ENCODE measurements around the gene MBNL1. TPM values are rescaled to one million over a fixed set of nuclear protein-coding genes. Genes with fewer than 3 reads are reported as not detected.

Gene MBNL1
- total RNA-seq, 1 donor from 2014 or later = 229 TPM

- Histone ChIP-seq H3K27me3 (no peaks in the 10 kb centered on the region), H3K36me3 (no peaks in the 10 kb centered on the region), H3K9me3 (no peaks in the 10 kb centered on the region), H3K27ac (peak overlapping the region; percentile 32), H3K4me1 (peaks cover 11% of the 10 kb centered on the region), H3K4me3 (peak overlapping the region; percentile 27)
- peak; percentile 53 for ATAC-seq
- intact Hi-C loops (cut with DNase I) = no loop called here
- DNase-seq = no peak
- TF ChIP-seq, protein P1, sequence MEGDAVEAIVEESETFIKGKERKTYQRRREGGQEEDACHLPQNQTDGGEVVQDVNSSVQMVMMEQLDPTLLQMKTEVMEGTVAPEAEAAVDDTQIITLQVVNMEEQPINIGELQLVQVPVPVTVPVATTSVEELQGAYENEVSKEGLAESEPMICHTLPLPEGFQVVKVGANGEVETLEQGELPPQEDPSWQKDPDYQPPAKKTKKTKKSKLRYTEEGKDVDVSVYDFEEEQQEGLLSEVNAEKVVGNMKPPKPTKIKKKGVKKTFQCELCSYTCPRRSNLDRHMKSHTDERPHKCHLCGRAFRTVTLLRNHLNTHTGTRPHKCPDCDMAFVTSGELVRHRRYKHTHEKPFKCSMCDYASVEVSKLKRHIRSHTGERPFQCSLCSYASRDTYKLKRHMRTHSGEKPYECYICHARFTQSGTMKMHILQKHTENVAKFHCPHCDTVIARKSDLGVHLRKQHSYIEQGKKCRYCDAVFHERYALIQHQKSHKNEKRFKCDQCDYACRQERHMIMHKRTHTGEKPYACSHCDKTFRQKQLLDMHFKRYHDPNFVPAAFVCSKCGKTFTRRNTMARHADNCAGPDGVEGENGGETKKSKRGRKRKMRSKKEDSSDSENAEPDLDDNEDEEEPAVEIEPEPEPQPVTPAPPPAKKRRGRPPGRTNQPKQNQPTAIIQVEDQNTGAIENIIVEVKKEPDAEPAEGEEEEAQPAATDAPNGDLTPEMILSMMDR (IDR thresholded peaks at IDR 0.05) = no peak
Observed at GRCh38 chr3:152243721-152244516, 24.8 kb upstream of the MBNL1 start.

DNA sequence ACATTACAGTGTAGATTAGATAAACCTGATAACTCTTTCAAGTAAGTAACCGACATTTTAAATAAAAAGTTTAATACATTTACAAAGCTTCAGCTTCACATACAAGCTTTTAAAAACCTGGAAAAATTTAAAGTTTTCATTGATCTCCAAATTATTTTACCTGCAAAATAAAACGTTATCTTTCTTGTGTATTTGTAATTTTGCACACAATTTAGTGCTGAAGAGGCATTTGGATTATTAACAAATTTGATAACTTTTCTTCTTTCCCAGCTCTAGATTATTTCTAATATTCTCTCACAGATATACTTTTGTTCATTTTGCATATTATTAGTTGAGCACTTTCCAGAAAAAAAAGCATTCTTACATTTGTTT, 24.2 kb upstream of the MBNL1 start:
- no peak for DNase-seq
- H3K9me3 ChIP-seq = no peaks in the 10 kb centered on the region
- ATAC-seq = no peak
- TF ChIP-seq, protein P1 (IDR thresholded peaks at IDR 0.05) = no peak
- H3K27ac ChIP-seq = peak overlapping the region; percentile 32
- intact Hi-C loops (cut with DNase I) = no loop called here
- H3K4me1 ChIP-seq = peaks cover 11% of the 10 kb centered on the region
- peak overlapping the region; percentile 27 for H3K4me3 ChIP-seq
- H3K27me3 ChIP-seq = no peaks in the 10 kb centered on the region
- H3K36me3 ChIP-seq = no peaks in the 10 kb centered on the region

GRCh38 chr3:152245498-152246170, 23.1 kb upstream of the MBNL1 start:
- DNase-seq = no peak
- peaks cover 7% of the 10 kb centered on the region for H3K4me1 ChIP-seq
- H3K4me3 ChIP-seq = peak overlapping the region; percentile 27
- no peak for ATAC-seq
- no peaks in the 10 kb centered on the region for H3K9me3 ChIP-seq
- intact Hi-C loops (cut with DNase I) = no loop called here
- peak overlapping the region; percentile 32 for H3K27ac ChIP-seq
- TF ChIP-seq, protein P1 (IDR thresholded peaks at IDR 0.05) = no peak
- no peaks in the 10 kb centered on the region for H3K27me3 ChIP-seq
- no peaks in the 10 kb centered on the region for H3K36me3 ChIP-seq

DNA sequence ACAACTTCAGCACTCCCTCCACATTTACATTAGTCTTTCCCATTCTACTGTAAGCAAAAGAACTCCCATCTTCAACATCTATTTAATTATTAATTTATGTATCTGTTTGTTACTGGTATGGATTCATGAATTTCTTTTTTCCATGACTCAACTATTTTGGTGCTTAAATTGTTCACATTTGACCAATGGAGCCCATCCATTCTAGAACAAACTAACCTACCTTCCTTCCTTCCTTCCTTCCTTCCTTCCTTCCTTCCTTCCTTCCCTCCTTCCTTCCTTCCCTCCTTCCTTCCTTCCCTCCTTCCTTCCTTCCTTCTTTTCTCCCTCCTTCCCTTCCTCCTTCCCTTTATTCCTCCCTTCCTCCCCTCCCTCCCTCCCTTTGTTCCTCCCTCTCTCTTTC, 16.8 kb upstream of the MBNL1 start:
- intact Hi-C loops (cut with DNase I) = no loop called here
- TF ChIP-seq, protein P1 (IDR thresholded peaks at IDR 0.05) = no peak
- no peak for ATAC-seq
- Histone ChIP-seq H3K36me3 (no peaks in the 10 kb centered on the region), H3K4me3 (no peak overlapping the region), H3K27me3 (no peaks in the 10 kb centered on the region), H3K27ac (no peak overlapping the region), H3K4me1 (peaks cover 8% of the 10 kb centered on the region), H3K9me3 (no peaks in the 10 kb centered on the region)
- DNase-seq = no peak

GRCh38 chr3:152252755-152253154, 16.0 kb upstream of the MBNL1 start:
- Histone ChIP-seq H3K36me3 (no peaks in the 10 kb centered on the region), H3K4me1 (peaks cover 15% of the 10 kb centered on the region), H3K4me3 (no peak overlapping the region), H3K9me3 (no peaks in the 10 kb centered on the region), H3K27ac (peak overlapping the region; percentile 7), H3K27me3 (no peaks in the 10 kb centered on the region)
- intact Hi-C loops (cut with DNase I) = no loop called here
- TF ChIP-seq, protein P1 (IDR thresholded peaks at IDR 0.05) = no peak
- DNase-seq (no peak), ATAC-seq (peak; percentile 51)

Measured in upper lobe of right lung (tissue), 1 donor.